GM13977 (cell line): Measurements from ENCODE around the gene NAA15.
"Not testable (repeated sequence)": the region's sequence is repeated elsewhere in the genome, so short reads cannot be mapped to it uniquely, and the experiment has no call there.

Experiments
- DNase-seq: peaks from one replicate; pipeline ENCODE4 v3.0.0; 2012; ENCODE audit warnings: low spot score
- CTCF ChIP-seq: IDR thresholded peaks from 2 replicates; pipeline ENCODE4 v1.5.1; 2012; ENCODE audit warnings: mild to moderate bottlenecking, control low read depth; ENCODE audit not compliant: insufficient read depth; ENCODE audit errors: extremely low read depth, missing control alignments
- in situ Hi-C: fragments of 300-500 bp; cut with MboI; formaldehyde crosslinking; loops from one replicate; pipeline ENCODE4 v1.12.0; 2022; ENCODE audit warnings: low sequenced_read_pairs, low pct_unique_long_range_greater_than_20kb, mixed read lengths, inconsistent platforms; ENCODE audit not compliant: unreplicated experiment

The NAA15 gene

GRCh38 chr4:139461022-139461628, 159.8 kb downstream of the NAA15 start:
- in situ Hi-C loops = no loop called here
- no peak for TF ChIP-seq CTCF
- no peak for DNase-seq

- in situ Hi-C loops, DNase-seq: not testable (repeated sequence)
Measured at GRCh38 chr4:139464512-139464911, 163.2 kb downstream of the NAA15 start.

GRCh38 chr4:139465922-139466321, 164.6 kb downstream of the NAA15 start:
- DNase-seq = no peak
- in situ Hi-C loops = no loop called here
- no peak for TF ChIP-seq CTCF

GRCh38 chr4:139468756-139469155, 167.5 kb downstream of the NAA15 start:
- in situ Hi-C loops, DNase-seq: not testable (repeated sequence)

- in situ Hi-C loops = no loop called here
- TF ChIP-seq CTCF = no peak
- DNase-seq = no peak
Measured at GRCh38 chr4:139469216-139469615, 167.9 kb downstream of the NAA15 start.
